ENCODE results near the gene SETD7. TPM values are rescaled to one million over a fixed set of nuclear protein-coding genes. Genes with fewer than 3 reads are reported as not detected.

SETD7 gene
- total RNA-seq: 10 to 100 TPM; 10.8 to 13.8 TPM

- CTCF ChIA-PET: interaction anchor here (1.0 to 2.5 kb wide), 9 partner anchors 8 to 541 kb away, joined by 3 to 8 read pairs (median 3); partner anchors contain the start of gene NOCT
- Mint-ChIP-seq H3K4me1 (peaks cover 64% of the 10 kb centered on the region), H3K4me3 (peak within 1 kb of the TSS; percentile 94), H3K36me3 (no peaks in the 10 kb centered on the region), H3K27ac (peak within 1 kb of the TSS; percentile 96), H3K9me3 (ENCODE audit: low read depth) (no peaks in the 10 kb centered on the region), H3K27me3 (peaks cover 2% of the 10 kb centered on the region)
- DNase-seq (peak; percentile 79), ATAC-seq (peak; percentile 43)
These were observed at the start of gene SETD7 for GRCh38 chr4:139556071-139556723. Gene SETD7 (minus strand): TSS chr4:139556219. CDS start chr4:139556137, 82 bp downstream.

DNA sequence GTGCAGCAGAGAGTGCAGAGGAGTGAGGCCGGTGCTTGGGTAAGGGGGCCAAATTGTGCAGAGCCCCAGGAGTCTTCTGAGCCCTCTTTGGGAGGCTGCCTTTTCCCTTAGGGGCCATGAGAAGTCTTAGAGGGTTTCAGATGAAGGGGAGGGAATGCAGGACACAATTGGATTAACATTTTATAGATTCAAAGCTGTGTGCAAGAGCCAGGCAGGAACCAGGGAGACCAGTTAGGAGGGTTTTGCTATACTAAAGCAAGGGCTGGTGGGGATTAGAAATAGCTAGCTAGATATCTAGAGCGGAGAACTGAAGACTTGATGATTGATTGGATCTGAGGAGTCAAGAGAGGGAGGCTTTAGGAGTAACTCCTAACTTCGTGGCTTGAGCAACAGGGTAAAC lies 49.5 kb upstream of the SETD7 start:
- Mint-ChIP-seq H3K27ac (no peak overlapping the region), H3K9me3 (ENCODE audit: low read depth) (no peaks in the 10 kb centered on the region), H3K4me3 (no peak overlapping the region), H3K36me3 (peaks cover 3% of the 10 kb centered on the region), H3K27me3 (peaks cover 18% of the 10 kb centered on the region), H3K4me1 (peaks cover 28% of the 10 kb centered on the region)
- ATAC-seq (no peak), DNase-seq (no peak)
- CTCF ChIA-PET: interaction anchor here (0.8 to 9.6 kb wide), 6 partner anchors 12 to 49 kb away, joined by 3 to 159 read pairs (median 4); no protein-coding TSS in a partner anchor

- no peaks in the 10 kb centered on the region for H3K9me3 Mint-ChIP-seq (ENCODE audit: low read depth)
- ATAC-seq (peak; percentile 63), DNase-seq (peak; percentile 59)
- CTCF ChIA-PET: interaction anchor here (0.8 to 9.6 kb wide), 34 partner anchors 9 to 770 kb away, joined by 3 to 159 read pairs (median 3); partner anchors contain the start of gene MGST2
- H3K27me3 Mint-ChIP-seq: peaks cover 16% of the 10 kb centered on the region
- H3K27ac Mint-ChIP-seq: no peak overlapping the region
- peaks cover 3% of the 10 kb centered on the region for H3K36me3 Mint-ChIP-seq
- H3K4me3 Mint-ChIP-seq: no peak overlapping the region
- H3K4me1 Mint-ChIP-seq: peaks cover 28% of the 10 kb centered on the region
These were observed 47.8 kb upstream of the SETD7 start for GRCh38 chr4:139603576-139604410.

GRCh38 chr4:139602776-139603360 lies 46.8 kb upstream of the SETD7 start:
- Mint-ChIP-seq H3K27ac (peak overlapping the region; percentile 63), H3K4me1 (peaks cover 28% of the 10 kb centered on the region), H3K4me3 (no peak overlapping the region), H3K9me3 (ENCODE audit: low read depth) (no peaks in the 10 kb centered on the region), H3K27me3 (peaks cover 17% of the 10 kb centered on the region), H3K36me3 (peaks cover 3% of the 10 kb centered on the region)
- DNase-seq (no peak), ATAC-seq (peak; percentile 37)
- CTCF ChIA-PET: interaction anchor here (0.8 to 9.6 kb wide), 32 partner anchors 8 to 771 kb away, joined by 3 to 159 read pairs (median 3); partner anchors contain the start of gene MGST2

DNA sequence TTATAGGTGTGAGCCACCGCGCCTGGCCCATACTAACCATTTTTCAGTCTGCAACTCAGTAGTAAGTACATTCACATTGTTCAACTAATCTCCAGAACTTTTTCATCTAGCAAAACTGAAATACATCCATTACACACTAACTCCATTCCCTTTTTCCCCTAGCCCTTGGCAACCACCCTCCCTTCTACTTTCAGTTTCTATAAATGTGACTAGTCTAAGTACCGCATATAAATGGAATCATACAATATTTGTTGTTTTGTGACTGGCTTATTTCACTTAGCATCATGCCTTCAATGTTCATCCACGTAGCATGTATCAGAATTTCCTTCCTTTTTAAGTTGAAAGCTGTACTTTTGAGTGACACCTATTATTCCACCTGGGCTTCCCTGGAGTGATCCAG lies 44.6 kb upstream of the SETD7 start:
- H3K4me3 Mint-ChIP-seq: no peak overlapping the region
- no peak overlapping the region for H3K27ac Mint-ChIP-seq
- H3K4me1 Mint-ChIP-seq: peaks cover 18% of the 10 kb centered on the region
- H3K9me3 Mint-ChIP-seq (ENCODE audit: low read depth): no peaks in the 10 kb centered on the region
- CTCF ChIA-PET: interaction anchor here (1.3 to 9.6 kb wide), 2 partner anchors 15 to 54 kb away, joined by 3 to 159 read pairs; no protein-coding TSS in a partner anchor
- H3K36me3 Mint-ChIP-seq: no peaks in the 10 kb centered on the region
- ATAC-seq: no peak
- DNase-seq: no peak
- H3K27me3 Mint-ChIP-seq: peaks cover 27% of the 10 kb centered on the region

- DNase-seq (no peak), ATAC-seq (no peak)
- no peak overlapping the region for H3K27ac Mint-ChIP-seq
- H3K4me3 Mint-ChIP-seq: no peak overlapping the region
- no peaks in the 10 kb centered on the region for H3K9me3 Mint-ChIP-seq (ENCODE audit: low read depth)
- H3K27me3 Mint-ChIP-seq: peaks cover 35% of the 10 kb centered on the region
- CTCF ChIA-PET: interaction anchor here (0.7 to 9.6 kb wide), 4 partner anchors 14 to 502 kb away, joined by 3 to 159 read pairs (median 3); no protein-coding TSS in a partner anchor
- peaks cover 18% of the 10 kb centered on the region for H3K4me1 Mint-ChIP-seq
- no peaks in the 10 kb centered on the region for H3K36me3 Mint-ChIP-seq
These were observed 43.8 kb upstream of the SETD7 start for GRCh38 chr4:139599594-139600374.

DNA sequence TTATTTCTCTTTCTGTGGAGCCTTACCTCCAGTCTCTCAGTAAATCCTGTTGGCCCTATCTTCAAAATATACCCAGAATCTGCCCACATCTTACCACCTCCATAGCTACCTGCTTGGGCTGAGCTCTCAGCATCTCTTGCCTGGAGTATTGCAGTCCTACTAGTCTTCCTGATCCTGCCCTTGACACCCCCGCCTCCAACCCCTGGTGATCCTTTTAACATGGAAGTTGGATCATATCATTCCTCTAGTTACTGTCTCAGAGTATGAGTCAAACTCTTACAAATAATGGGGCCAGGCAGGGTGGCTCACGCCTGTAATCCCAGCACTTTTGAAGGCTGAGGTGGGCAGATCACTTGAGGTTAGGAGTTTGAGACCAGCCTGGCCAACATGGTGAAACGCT lies 43.1 kb upstream of the SETD7 start:
- Mint-ChIP-seq H3K27ac (no peak overlapping the region), H3K4me3 (no peak overlapping the region), H3K9me3 (ENCODE audit: low read depth) (no peaks in the 10 kb centered on the region), H3K36me3 (no peaks in the 10 kb centered on the region), H3K27me3 (peaks cover 36% of the 10 kb centered on the region), H3K4me1 (peaks cover 18% of the 10 kb centered on the region)
- DNase-seq: no peak
- CTCF ChIA-PET: interaction anchor here (0.7 to 9.6 kb wide), 2 partner anchors 16 to 55 kb away, joined by 3 to 159 read pairs; no protein-coding TSS in a partner anchor
- ATAC-seq: no peak

GRCh38 chr4:139596684-139597279 lies 40.8 kb upstream of the SETD7 start:
- no peak overlapping the region for H3K4me3 Mint-ChIP-seq
- H3K4me1 Mint-ChIP-seq: peaks cover 8% of the 10 kb centered on the region
- H3K9me3 Mint-ChIP-seq (ENCODE audit: low read depth): no peaks in the 10 kb centered on the region
- peaks cover 42% of the 10 kb centered on the region for H3K27me3 Mint-ChIP-seq
- H3K36me3 Mint-ChIP-seq: no peaks in the 10 kb centered on the region
- ATAC-seq (no peak), DNase-seq (no peak)
- CTCF ChIA-PET: interaction anchor here (0.6 to 1.6 kb wide), 3 partner anchors 55 to 658 kb away, joined by 3 to 4 read pairs (median 4); no protein-coding TSS in a partner anchor
- no peak overlapping the region for H3K27ac Mint-ChIP-seq

DNA sequence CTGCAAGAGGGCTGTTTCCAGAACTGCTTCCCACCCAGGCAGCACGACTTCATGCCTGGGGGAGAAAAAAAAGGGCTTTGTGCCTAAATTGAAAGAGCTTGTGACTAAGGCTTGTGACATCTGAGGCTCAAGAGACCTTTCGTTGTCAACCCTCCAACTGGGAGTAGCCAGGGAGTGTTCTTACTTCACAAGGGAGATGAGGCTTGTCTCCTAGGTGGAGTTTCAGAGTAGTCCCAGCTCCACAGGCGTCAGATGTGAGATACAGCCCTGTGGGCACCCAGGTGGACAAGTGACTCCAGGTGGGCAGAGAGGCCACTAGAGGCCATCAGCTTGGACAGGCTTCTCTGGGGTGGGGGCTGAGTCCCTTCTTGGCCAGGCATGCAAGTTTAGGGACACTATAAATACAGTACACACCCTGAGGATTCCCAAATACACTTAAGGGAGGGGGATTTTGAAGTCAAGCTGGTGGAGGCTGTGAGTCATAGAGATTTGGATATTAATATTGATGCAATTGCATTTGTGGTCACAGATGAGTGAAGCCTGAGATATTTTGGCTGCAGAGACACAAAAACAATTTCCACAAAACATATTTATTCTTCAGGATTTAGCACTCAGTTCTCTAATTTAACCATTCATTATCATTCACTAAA lies 40.1 kb upstream of the SETD7 start:
- DNase-seq (no peak), ATAC-seq (no peak)
- CTCF ChIA-PET: interaction anchor here (0.6 to 1.6 kb wide), 3 partner anchors 56 to 659 kb away, joined by 3 to 4 read pairs (median 4); no protein-coding TSS in a partner anchor
- Mint-ChIP-seq H3K4me1 (peaks cover 6% of the 10 kb centered on the region), H3K4me3 (no peak overlapping the region), H3K36me3 (no peaks in the 10 kb centered on the region), H3K9me3 (ENCODE audit: low read depth) (no peaks in the 10 kb centered on the region), H3K27me3 (peaks cover 42% of the 10 kb centered on the region), H3K27ac (no peak overlapping the region)

GRCh38 chr4:139594591-139595185 lies 38.7 kb upstream of the SETD7 start:
- Mint-ChIP-seq H3K4me1 (no peaks in the 10 kb centered on the region), H3K27ac (no peak overlapping the region), H3K9me3 (ENCODE audit: low read depth) (no peaks in the 10 kb centered on the region), H3K4me3 (no peak overlapping the region), H3K27me3 (peaks cover 42% of the 10 kb centered on the region), H3K36me3 (no peaks in the 10 kb centered on the region)
- CTCF ChIA-PET: interaction anchor here (1.6 kb wide), 1 partner anchor 9 kb away, joined by 6 read pairs; no protein-coding TSS in a partner anchor
- no peak for DNase-seq
- ATAC-seq: no peak

- CTCF ChIA-PET: interaction anchor here (0.6 to 1.8 kb wide), 2 partner anchors 10 to 157 kb away, joined by 3 to 7 read pairs; no protein-coding TSS in a partner anchor
- DNase-seq (no peak), ATAC-seq (no peak)
- H3K4me1 Mint-ChIP-seq: no peaks in the 10 kb centered on the region
- no peaks in the 10 kb centered on the region for H3K9me3 Mint-ChIP-seq (ENCODE audit: low read depth)
- H3K27me3 Mint-ChIP-seq: peaks cover 35% of the 10 kb centered on the region
- H3K36me3 Mint-ChIP-seq: no peaks in the 10 kb centered on the region
- H3K27ac Mint-ChIP-seq: no peak overlapping the region
- H3K4me3 Mint-ChIP-seq: no peak overlapping the region
These were observed 37.1 kb upstream of the SETD7 start for GRCh38 chr4:139593091-139593564.
